GM21447 (cell line): ENCODE measurements around the gene PPP1R9B.

ENCODE experiments used
- ATAC-seq: cut with Tn5 transposase; IDR thresholded peaks from one replicate; pipeline ENCODE4 v1.9.1; 2021; ENCODE audit not compliant: unreplicated experiment

The PPP1R9B gene

DNA sequence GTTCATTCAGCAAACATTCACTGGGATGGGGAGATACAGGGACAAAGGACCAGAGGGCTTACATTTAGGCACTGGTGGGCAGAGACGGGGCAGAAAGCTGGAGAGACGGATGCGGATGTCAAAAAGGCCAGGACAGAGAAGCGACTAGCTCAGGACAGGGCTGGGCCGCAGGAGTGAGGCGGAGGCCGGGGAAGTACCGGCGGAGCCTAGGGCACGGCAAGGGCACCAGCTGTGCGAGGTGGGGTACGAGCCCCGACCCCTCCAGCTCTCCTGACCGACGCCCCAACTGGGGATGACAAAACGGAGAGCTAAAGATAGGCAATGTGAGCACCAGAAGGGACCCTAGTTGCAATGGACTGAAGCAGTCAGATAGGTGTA is 11.4 kb upstream of the PPP1R9B start:
- no peak for ATAC-seq

DNA sequence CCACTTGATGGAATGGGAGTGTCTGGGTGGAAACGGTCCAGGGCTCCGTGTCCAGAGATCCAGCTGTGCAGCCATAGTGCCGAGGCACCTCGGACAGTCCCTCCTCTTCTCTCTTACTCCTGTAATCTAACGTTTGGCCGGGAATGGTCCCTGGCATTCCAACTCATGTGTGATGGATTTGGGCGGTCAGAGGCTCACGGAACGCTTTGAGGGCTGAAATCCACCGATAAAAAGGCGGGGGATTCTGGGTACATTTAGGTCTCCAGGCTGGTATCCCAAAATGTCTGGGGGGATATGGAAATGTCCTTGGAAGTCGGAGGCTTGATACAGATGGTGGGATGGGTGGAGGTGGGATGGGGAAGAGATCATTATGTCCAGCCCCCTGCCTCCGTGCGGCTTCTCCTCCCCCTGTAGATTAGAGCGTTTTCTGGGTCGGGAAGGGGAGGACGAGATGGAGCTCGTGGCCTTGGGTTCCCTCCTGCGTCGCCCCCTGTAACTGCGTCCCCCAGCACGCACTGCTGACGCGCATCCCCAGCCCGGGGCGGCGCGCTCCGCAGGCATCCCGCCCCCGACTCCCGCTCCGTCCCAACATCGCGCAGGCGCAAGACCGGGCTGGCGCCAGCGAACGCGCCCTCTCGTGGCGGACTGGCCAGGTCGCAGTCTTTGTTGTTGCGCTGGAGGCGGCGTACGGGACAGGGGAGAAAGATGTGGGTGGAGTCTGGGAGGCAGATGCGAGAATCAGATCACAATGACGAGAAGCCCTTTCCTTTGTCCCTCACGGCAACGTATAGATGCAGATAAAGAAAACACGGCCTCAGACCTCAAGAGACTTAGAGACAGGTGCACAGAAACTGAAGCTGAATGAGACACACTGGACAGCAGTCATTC is 10.8 kb upstream of the PPP1R9B start:
- ATAC-seq: peak; percentile 82

DNA sequence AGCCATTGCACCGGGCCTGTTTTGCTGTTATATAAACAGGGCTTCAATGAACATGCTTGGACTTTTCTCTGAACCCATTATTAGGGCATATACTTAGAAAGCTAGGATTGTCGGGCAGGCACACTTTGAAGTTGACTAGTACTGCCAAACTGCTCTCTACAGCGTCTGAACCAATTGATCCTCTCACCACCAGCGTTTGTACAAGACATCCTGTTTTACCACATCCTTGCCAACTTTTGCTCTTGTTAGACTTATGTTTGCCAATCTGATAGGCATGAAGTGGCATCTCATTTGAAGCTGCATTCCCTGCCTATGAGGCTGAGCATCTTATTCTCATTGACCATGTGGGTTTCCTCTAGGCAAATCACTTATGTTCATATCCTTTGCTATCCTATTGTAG is 7.4 kb upstream of the PPP1R9B start:
- no peak for ATAC-seq

DNA sequence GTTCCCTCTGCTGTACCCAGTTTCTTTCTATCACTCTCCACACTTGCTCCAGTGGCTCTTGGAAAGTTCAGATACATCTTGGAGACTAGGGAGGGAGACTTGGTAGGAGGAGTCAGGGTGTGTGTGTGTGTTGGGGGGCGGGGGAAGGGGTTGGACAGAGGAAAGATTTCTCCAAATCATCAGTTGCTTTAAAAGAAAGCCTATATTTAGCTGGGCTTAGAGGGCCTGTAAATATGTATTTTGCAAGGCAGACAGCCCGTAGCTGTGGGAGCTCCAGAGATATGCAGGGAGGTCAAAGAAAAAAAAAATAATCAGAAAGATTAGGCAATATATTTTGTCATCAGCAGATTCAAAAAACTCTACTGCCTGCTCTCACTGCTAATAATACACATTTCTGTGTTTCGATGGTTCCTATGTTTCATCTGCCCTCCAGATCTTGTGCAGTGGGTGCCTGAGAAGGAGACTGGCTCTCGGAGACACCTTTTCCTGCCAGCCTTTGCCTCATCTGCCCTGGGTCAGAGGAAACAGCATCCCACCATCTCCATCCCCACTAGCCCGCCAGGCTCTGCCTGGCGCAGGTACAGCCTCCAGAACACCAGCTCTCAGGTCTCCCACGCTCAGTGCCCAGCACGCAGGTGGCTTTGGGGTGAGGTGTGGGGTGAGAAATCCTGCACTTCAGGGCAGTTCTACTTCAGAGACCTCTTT is 4.8 kb upstream of the PPP1R9B start:
- ATAC-seq: no peak

DNA sequence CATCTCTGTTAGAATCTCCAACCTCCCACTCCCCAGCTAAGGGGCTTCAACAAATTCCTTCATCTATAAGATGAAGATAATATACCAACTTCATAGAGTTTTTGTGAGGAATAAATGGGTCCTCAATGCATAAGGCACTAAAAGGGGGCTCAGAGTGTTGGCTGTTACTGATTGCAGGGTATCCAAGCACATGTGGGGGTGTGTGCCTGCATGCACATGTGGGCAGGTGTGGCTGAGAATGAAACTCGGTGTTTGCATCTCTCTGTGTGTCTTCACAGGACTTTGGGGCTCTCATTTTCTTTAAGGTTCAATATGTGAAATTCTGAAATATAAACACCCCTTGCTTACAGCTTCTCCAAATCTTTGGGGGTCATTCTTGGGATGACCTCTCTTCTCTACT is 4.1 kb upstream of the PPP1R9B start:
- peak; percentile 33 for ATAC-seq

DNA sequence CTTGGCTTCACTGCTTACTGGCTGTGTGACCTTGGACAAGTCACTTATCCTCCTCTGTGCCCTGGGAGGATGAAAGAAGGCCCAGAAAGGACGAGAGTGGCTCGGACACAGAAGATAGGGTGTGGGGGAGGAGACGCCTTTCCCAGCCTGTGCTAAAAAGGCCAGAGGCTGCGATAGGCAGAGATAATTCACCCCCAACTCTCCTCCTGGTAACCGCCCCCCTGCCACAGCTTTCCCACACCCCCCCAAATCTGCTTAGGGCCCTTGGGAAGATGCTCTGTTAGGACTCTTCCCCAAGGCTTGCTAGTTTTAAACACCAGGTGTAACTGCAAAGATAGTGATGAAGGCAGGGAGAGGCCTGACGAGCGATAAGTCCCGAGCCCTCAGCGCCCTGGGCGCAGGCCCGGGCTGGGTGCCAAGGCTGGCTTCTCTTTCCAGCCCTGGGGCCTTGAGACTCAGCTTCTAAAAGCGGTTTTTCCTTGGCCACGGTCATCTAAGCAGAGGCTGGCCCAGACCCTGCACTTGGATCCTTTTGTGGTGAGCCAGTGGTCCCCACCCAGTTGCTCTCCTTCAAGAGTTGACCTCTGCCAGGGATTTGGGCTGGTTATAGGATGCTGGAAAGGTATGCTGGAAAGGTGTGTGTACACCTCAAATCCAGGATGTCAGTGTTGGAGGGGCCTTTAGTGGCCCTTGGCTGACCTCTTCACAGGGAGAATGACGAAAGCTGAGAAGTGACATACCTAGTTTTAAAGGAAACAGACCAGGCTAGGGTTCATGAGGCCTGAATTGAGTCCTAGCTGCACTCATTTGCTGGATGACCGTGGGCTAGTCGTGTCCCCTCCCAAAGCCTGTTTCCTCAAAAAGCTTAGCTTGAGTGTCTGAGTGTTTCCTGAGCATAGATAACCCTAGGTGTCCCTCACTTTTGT is 3.4 kb upstream of the PPP1R9B start:
- no peak for ATAC-seq

DNA sequence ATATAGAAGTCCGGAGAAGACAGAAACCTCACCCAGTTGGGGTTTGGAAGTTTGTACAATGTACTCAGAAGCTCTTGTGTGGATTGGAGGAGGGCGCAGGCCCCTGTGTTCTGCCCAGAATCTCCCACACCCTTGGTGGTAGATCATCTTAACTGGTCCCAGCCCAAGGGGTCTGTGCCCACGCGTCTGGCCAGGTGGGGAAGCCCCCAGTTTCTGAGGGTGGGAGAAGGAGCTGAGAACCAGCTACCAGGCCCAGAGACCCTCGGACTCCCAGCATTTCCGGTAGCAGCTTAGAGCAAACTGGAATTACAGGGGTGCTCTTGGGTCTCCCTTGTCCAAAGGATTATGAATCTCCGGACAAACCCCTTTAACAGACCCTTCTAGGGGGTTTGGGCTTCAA is 2.3 kb upstream of the PPP1R9B start:
- no peak for ATAC-seq

DNA sequence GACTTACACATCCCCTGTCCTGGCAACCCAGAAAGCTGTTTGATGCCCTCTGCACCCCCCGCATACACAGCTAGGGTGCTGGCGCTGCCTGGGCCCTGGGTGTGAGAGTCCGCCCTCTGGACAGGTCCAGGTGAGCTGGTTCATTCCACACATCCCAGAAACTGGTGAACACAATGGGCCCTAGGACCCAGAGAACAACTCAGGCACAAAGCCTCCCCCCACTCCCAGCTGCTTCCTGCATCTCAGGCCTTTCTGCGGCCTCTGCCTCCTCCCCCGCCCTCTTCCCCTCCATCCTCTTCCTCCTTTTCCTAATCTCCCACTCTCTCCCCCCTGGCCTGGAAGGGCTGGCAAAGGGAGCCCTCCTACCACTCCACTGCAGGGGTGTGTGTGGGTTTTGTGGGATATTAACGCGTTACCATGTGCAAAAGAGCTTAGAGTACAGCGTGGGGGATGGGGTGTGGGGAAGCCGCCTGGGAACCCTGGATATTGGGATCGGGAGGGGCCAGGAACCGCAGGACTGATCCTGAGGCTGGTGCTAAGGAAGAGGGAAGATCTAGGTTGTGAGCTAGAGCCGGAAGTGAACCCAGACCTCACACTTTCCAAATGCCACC is 1.6 kb upstream of the PPP1R9B start:
- ATAC-seq: no peak

DNA sequence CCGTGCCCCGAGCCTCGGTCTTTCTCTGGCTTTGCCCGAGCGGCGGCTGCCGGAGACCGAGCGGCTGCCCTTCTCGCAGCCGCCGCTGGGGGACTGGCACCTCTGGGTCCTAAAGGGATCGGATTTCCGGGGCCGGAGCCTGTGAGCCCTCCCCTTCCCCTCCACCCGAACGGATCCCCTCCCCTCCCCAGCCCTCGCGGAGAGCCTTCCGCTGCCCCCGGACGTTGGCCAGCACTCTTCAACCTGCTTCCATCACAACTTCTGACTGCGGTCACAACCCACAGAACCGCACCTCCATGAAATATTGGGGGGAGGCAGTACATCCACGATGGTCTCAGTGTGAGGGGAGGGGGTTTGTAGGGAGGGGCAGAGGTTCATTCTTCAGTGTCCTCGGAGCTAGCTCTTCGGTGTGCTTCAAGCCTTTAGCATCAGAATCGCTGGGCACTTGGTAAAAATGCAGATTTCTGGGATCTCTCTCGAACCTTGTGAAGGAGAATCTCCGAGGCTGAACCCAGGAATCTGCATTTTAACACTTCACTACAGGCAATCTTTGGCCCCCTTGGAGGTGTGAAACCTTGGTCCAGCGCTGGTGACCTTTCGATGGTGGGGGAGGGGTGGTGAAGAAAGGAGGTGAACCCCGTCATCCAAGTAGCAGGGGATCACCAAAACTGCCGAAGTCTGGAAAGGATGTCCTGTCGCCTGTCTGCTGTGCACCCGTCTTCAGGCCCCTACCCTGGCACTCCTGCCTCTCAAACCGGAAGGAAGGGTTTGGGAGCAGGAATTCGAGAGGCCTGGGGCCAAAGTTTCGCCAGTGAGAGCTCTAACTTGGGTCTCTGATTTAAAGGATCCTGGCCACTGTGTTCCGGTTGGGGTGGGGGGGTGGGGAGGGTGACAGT is 812 bp upstream of the PPP1R9B start:
- peak; percentile 27 for ATAC-seq

DNA sequence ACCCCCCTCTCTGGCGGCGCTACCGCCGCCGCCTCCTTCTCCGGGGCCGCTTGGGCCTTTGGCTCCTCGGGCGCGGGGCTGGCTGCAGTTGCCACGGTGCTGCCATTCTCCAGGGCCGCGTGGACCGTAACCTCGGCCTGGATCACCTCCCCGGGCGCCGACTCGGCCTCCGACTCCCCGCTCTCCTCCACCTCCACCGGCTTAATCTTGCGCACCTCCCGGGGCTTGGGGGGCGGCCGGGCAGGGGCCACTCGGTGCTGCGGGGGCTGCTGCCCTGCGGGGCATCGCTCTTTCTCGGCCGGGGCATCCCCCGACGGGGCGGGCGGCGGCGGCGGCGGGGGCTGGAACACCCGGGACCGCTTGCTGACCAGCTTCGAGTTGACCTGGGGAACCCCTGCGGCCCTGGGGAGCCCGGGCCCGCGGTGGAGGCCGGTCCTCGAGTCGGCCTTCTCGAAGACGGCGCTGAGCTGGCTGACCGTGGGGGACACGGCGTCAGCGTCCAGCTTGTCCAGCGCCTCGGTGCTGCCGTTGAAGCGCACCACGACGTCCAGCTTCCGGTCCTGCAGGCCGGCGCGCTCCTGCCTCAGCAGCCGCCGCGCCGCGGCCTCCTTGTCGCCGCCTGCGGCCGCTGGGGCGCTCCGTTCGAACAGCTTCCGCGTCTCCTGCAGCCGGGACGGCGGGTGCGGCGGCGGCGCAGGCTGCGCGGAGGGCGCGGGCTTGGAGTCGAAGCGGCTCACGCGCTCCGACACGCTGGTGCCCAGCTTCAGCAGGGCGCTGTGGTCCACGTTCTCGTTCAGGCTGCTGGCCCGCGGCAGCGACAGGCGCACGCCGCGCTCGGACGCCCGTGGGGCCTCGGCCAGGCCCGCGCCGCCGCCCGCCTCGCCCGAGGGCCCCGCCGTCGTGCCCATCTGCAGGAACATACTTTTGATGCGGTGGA is 792 bp downstream of the PPP1R9B start:
- ATAC-seq: no peak

DNA sequence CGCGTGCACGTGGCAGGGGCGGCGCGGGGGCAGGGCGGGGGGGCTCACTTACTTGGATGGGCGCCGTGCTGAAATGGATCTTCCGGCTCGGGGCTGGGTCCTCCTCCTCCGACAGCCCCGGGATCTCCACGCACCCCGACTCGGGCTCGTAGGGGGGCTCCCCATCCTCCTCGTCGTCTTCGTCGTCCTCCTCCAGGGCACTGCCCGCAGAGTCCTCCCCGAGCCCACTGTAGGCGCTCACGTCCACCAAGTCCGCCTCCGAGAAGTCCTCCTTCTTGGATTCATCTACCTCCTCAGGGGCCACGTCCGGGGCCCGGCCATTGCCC is 1.4 kb downstream of the PPP1R9B start:
- ATAC-seq: no peak

DNA sequence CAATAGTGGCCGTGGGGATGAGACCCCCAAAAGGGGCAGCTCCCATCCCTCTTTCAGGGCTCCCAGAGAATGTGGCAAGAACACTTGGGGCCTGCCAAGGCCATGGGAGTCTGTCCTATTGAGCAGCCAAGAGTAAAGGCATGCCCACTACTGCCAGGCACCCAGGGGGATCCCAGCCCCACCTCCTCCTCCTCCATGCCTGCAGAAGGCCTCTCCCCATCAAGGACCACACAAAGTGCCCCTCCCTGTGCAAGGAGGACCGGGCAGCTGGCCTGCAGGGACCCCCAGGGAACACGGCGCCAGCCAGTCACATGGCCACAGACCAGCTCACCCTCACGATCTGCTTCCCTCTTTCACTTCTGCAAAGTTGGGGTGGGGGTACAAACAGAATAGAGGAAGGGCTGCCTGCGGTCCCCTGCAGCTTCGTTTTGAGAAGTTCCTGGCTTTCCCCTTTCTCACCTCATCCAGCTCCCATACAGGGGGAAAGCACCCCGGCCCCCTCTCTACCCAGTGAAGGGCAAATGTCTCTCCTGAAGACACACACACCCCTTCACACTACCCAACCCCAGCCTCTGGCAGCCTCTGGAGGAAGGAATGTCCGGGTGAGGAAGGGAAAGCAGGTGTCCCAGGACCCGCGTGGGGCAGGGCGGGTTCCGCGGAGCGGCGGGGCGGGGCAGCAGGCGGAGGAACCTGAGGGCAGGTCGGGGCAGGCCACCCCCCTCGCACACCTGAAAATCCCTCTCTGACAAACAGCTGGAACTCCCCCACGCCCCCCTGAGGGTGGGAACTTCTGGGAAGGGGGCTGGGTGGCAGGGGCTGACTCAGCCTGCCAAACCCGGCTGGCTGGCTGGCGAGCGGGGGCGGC is 2.0 kb downstream of the PPP1R9B start:
- ATAC-seq: peak; percentile 46

DNA sequence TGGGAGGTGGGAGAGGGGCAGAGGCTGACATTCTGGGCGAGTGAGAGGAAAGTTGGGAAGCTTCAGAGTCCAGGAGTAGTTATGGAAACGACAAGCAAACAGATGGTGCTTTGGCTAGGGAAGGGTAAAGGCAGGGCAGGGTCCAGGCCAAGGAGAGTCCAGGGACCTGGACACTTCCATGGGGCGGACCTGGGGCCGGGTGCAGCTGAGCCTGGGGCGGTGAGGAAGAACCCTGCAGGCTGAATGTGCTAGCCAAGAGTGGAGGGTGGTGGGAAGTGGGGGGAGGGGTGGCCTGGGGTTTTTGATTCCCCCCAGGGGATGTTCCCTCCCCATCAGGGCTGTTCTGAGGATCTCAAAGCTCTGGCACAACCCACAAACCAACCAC is 2.6 kb downstream of the PPP1R9B start:
- ATAC-seq: no peak

DNA sequence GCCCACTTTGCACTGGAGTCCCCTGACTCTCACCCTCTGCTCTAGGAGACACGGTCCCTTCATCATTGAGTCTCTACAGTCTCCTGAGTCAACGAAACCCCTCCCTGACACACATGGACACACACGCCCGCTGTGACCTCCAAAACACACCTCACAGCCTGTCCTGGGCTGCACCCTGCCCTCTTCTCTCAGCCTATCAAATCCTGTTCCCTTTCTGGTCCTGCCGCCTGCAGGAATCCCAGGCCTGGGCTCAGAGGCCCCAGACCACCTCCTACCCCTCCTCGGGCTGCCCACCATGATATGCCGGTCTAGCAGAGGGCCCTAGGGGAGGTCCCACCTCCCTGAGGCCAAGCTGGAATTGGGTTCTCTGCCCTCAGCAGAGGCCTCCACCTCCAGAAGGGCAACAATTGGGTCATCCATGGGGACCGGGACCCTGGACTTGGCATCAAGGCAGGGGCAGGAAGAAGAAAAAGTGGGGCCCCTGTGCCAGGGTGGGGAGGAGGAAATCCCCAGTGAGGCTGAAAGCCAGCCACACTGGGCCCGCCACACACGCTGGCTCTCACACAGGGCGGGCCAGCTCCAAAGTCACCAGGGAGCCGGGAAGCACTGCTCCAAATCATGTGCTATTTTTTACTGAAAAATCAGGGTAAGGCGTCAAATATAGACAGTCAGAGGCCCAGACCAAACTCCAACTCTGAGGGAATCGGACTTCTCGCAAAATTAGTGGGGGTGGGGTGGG is 3.4 kb downstream of the PPP1R9B start:
- ATAC-seq: no peak

DNA sequence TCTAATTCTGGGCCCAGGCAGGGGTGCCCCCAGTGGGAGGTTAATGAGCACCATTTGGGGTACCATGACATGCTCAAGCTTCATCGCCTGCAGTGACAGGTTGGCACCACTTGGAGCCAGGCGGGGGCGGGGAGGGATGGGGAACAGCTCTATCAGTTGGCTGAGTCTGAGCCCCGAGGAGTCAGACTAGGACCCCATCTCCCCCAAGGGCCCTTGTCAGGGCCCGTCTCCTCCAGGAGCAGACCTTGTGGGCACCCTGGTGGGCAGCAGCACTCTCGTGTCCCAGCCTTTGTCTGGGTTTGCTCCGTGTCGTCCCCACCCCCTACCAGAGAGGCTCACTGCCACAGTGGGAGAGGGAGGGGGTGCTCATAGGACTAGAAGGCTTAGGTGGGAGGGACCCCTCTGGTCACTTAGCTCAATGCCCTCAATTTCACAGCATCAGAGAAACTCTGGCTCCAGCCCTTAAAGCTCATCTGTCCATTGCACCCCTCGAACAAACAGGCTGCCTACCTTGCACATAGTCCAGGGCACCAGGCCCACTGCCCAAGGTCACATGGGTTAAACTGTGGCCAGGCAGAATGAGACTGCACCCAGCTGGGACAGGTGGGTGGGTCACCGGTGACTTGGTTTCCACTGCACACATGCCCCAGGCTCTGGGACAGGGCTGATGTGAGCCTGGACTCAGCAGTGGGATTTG is 4.1 kb downstream of the PPP1R9B start:
- ATAC-seq: no peak

DNA sequence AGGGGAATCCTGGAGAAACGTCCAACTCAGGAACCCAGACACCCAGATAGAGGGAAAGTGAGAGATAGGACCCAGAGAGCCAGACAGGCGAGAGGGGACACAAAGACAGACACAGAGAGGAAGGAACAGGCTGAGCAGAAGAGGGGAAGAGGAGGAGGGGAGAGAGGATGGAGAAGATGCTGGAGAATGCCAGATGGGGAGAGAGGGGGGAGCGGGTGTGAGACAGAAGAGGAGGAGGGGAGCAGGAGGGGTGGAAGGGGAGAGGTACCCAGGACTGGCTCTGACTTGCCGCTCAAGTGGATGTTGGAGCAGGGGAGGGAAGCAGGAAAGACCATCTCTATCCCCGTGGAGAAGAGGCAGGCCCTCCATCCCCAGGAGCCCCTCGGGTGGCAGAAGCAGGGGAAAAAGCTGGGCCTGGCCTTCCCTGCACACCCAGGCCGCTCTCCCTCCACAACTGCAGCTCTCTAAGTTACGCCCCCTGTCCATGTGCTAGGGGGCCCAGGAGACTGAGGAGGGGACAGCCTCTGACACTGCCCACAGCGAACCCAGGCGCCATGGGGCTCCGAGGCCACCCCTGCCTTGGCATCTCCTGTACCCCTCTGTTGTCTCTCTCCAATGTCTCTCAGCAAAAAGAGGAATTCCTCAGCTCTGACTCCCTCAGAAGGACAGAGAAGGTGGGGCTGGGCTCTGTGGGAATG is 4.8 kb downstream of the PPP1R9B start:
- no peak for ATAC-seq
